ENCODE data around the gene AMFR.
A peak's percentile ranks its signal among the peaks of the same experiment; 100 is the strongest.

Gene AMFR

GRCh38 chr16:56421313-56421712 lies 4.0 kb downstream of the AMFR start:
- no peak for TF ChIP-seq JUND (IDR thresholded peaks at IDR 0.05; ENCODE audit: low read depth)
- no peak for DNase-seq (ENCODE audit: low read depth in 1 of 2, low spot score in 1 of 2)
- in situ Hi-C loops (cut with HindIII; ENCODE audit: low pct_unique_long_range_greater_than_20kb, low sequenced_read_pairs) = no loop called here

DNA sequence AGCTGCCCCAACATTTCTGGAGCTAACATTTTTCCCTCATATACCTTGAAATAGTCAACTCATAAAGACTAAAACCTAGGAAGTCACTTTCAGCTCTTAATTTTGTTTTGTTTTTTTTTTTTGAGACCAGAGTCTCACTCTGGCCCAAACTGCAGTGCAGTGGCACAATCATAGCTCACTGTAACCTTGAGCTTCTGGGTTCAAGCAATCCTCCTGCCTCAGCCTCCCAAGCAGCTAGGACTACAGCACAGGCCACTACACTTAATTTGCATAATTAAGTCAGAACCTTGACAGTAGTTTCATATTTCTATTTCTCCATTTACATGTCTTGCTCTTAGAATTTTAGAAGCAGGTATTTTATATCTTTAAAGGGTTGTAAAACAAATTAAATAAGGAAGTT lies 4.7 kb downstream of the AMFR start:
- DNase-seq (ENCODE audit: low read depth in 1 of 2, low spot score in 1 of 2) = no peak
- no peak for TF ChIP-seq JUND (IDR thresholded peaks at IDR 0.05; ENCODE audit: low read depth)
- in situ Hi-C loops (cut with HindIII; ENCODE audit: low pct_unique_long_range_greater_than_20kb, low sequenced_read_pairs) = no loop called here

DNA sequence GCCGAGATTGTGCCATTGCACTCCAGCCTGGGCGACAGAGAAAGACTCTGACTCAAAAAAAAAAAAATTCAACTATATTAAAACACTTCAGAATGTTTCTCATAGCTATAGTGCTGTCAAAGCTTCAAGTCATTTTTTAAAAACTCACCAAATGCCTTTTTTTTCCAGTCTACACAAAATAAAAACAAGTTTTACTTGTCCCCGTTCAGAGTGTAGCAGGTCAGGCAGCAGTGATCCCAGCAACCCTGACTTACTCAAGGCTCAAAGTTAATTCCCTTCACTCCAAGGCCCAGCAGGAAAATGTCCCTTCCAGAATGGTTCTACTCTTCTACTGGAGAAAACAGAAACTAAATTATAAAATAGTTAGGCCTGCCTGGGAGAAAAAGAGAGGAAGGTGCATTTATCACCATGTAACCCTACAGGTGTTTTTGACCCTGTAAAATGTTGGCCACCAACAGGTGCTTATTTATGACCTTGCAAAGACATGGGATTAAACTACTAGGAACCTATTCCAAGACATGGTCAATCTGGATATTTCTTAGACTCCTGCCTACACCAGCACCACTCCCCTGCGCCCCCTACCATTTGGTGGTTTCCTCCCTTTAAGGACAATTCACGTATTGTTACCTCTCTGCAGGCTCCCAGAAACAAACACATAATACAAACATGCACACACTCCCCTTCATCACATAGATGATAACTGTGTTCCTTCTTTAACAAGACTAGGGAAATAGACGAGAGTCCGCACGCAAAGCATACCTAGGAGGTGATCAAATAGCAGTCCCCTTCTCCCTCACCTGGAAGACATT lies 5.4 kb downstream of the AMFR start:
- no peak for TF ChIP-seq JUND (IDR thresholded peaks at IDR 0.05; ENCODE audit: low read depth)
- in situ Hi-C loops (cut with HindIII; ENCODE audit: low pct_unique_long_range_greater_than_20kb, low sequenced_read_pairs) = no loop called here
- DNase-seq (ENCODE audit: low read depth in 1 of 2, low spot score in 1 of 2) = no peak

DNA sequence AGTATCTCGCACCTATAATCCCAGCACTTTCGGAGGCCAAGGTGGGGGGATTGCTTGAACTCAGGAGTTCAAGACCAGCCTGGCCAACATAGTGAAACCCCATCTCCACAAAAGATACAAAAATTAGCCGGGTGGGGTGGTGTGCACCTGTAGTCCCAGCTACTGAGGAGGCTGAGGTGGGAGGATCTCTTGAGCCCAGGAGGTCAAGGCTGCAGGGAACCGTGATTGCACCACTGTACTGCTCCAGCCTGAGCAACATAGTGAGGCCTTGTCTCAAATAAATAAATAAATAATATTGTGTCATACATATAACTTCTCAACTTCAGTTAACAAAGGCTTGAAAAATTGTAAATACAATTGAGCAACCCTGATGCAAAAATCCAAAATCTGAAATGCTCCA lies 8.2 kb downstream of the AMFR start:
- no peak for DNase-seq (ENCODE audit: low read depth in 1 of 2, low spot score in 1 of 2)
- in situ Hi-C loops (cut with HindIII; ENCODE audit: low pct_unique_long_range_greater_than_20kb, low sequenced_read_pairs) = no loop called here
- no peak for TF ChIP-seq JUND (IDR thresholded peaks at IDR 0.05; ENCODE audit: low read depth)

DNA sequence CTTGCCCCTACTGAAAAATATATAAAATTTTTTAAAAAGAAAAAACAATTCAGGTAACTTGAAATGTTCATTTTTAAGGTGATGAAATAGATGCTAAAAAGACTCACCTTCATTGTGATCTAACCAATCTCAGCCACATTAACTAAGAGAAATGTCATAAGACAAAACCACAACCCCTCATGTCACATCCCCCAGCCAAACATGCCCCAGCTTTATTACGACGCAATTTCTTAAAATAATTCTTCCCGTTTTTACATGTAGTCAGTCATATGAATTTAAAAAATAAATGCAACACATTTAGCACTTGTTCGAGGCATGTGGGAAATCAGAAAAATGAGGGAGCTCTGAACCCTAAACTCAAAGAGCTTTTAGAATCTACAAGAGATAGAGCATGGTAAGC lies 9.5 kb downstream of the AMFR start:
- in situ Hi-C loops (cut with HindIII; ENCODE audit: low pct_unique_long_range_greater_than_20kb, low sequenced_read_pairs) = no loop called here
- DNase-seq (ENCODE audit: low read depth in 1 of 2, low spot score in 1 of 2) = no peak
- TF ChIP-seq JUND (IDR thresholded peaks at IDR 0.05; ENCODE audit: low read depth) = no peak

DNA sequence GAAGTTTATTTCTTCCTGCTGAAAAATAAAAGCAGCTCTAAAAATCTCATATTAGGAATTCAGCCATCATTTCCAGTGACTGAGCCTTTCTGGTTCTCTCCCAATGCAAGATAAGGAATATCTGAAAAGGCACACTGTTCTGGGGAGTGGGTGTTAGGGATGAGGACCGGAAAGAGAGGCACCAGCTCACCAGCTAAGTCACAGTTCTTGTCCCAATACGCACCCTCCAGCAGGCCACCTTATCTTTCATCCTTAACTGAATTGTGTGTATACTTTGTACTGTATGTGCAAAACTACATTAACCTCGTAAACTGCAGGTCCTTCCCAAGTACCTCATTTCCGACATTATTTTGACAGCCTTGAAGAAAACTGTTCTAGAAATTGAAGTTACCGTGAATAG lies 11.0 kb downstream of the AMFR start:
- in situ Hi-C loops (cut with HindIII; ENCODE audit: low pct_unique_long_range_greater_than_20kb, low sequenced_read_pairs) = no loop called here
- TF ChIP-seq JUND (IDR thresholded peaks at IDR 0.05; ENCODE audit: low read depth) = no peak
- no peak for DNase-seq (ENCODE audit: low read depth in 1 of 2, low spot score in 1 of 2)

DNA sequence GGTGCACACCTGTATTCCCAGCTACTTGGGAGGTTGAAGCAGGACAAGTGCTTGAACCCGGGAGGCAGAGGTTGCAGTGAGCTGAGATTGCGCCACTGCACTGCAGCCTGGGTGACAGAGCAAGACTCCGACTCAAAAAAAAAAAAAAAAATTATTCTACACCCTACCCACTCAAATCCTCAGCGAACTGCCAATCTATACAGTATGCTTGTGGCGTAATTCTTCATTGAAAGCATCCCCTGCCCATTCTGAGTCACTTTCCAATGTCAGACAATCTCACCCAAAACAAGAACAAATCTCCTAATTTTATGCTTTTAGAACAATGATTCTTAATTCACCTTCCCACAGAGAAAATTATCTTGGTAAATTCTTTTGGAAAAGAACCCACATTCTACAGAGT lies 12.0 kb downstream of the AMFR start:
- DNase-seq (ENCODE audit: low read depth in 1 of 2, low spot score in 1 of 2) = no peak
- in situ Hi-C loops (cut with HindIII; ENCODE audit: low pct_unique_long_range_greater_than_20kb, low sequenced_read_pairs) = no loop called here
- no peak for TF ChIP-seq JUND (IDR thresholded peaks at IDR 0.05; ENCODE audit: low read depth)

- no peak for DNase-seq (ENCODE audit: low read depth in 1 of 2, low spot score in 1 of 2)
- in situ Hi-C loops (cut with HindIII; ENCODE audit: low pct_unique_long_range_greater_than_20kb, low sequenced_read_pairs) = no loop called here
- no peak for TF ChIP-seq JUND (IDR thresholded peaks at IDR 0.05; ENCODE audit: low read depth)
These were observed 13.7 kb downstream of the AMFR start for GRCh38 chr16:56411624-56412023.

GRCh38 chr16:56411123-56411522 lies 14.2 kb downstream of the AMFR start:
- TF ChIP-seq JUND (IDR thresholded peaks at IDR 0.05; ENCODE audit: low read depth) = no peak
- in situ Hi-C loops (cut with HindIII; ENCODE audit: low pct_unique_long_range_greater_than_20kb, low sequenced_read_pairs) = no loop called here

DNA sequence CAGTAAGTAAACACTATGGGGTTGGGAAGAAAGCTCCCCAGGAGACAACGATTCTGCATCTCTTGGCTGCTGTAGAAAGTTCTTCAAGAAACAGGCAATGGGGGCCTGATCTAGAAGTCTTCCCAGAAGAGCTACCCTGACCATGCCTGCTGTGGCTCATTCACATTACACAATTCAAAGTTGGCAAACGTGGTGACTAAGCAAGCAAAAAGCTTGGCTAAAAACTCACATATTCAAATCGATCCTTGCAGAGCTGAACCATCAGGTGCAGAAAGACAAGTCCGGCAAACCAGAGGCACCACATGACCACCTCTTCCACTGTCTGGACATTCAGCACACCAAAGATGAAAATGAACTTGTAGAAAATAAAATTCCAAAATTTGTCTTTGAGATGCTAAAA lies 16.1 kb downstream of the AMFR start:
- DNase-seq (ENCODE audit: low read depth in 1 of 2, low spot score in 1 of 2) = peak in 1 of 2 experiments; percentile 68
- no peak for TF ChIP-seq JUND (IDR thresholded peaks at IDR 0.05; ENCODE audit: low read depth)
- in situ Hi-C loops (cut with HindIII; ENCODE audit: low pct_unique_long_range_greater_than_20kb, low sequenced_read_pairs) = no loop called here

More at GRCh38 chr16:56411123-56411522, 14.2 kb downstream of the AMFR start:
- DNase-seq (ENCODE audit: low read depth in 1 of 2, low spot score in 1 of 2) = no peak

- peak in 1 of 2 experiments; percentile 43 for DNase-seq (ENCODE audit: low read depth in 1 of 2, low spot score in 1 of 2)
- TF ChIP-seq JUND (IDR thresholded peaks at IDR 0.05; ENCODE audit: low read depth) = no peak
- in situ Hi-C loops (cut with HindIII; ENCODE audit: low pct_unique_long_range_greater_than_20kb, low sequenced_read_pairs) = no loop called here
These were observed 16.8 kb downstream of the AMFR start for GRCh38 chr16:56408379-56409098.

GRCh38 chr16:56405977-56406672 lies 19.2 kb downstream of the AMFR start:
- no peak for DNase-seq (ENCODE audit: low read depth in 1 of 2, low spot score in 1 of 2)
- in situ Hi-C loops (cut with HindIII; ENCODE audit: low pct_unique_long_range_greater_than_20kb, low sequenced_read_pairs) = no loop called here
- no peak for TF ChIP-seq JUND (IDR thresholded peaks at IDR 0.05; ENCODE audit: low read depth)

GRCh38 chr16:56401482-56401881 lies 23.9 kb downstream of the AMFR start:
- peak in 1 of 2 experiments; percentile 40 for DNase-seq (ENCODE audit: low read depth in 1 of 2, low spot score in 1 of 2)
- in situ Hi-C loops (cut with HindIII; ENCODE audit: low pct_unique_long_range_greater_than_20kb, low sequenced_read_pairs) = no loop called here
- no peak for TF ChIP-seq JUND (IDR thresholded peaks at IDR 0.05; ENCODE audit: low read depth)

All from T47D (cell line).